ENCODE data around the gene RPL6. TPM values are rescaled to one million over a fixed set of nuclear protein-coding genes. Genes with fewer than 3 reads are reported as not detected.
"Not testable (repeated sequence)": the region's sequence is repeated elsewhere in the genome, so short reads cannot be mapped to it uniquely, and the experiment has no call there.

Gene RPL6
- total and polyA plus RNA-seq, 7 experiments from 2014 or later: 697 to 1,668 (median 1,363) TPM

- H3K4me3 Mint-ChIP-seq; H3K27ac ChIP-seq (ENCODE audit: low read depth, low read length); H3K27me3 Mint-ChIP-seq; H3K27me3 ChIP-seq (ENCODE audit: control insufficient read depth in 2 of 2, insufficient read depth in 2 of 2, low read length in 2 of 2); H3K9me3 Mint-ChIP-seq; H3K4me3 ChIP-seq (ENCODE audit: low read length); H3K9me3 ChIP-seq (ENCODE audit: control insufficient read depth in 2 of 3, low read length in 3 of 3); H3K4me1 ChIP-seq (ENCODE audit: control insufficient read depth in 2 of 2, insufficient read depth in 2 of 2, low read length in 2 of 2); intact Hi-C loops (cut with micrococcal nuclease); CTCF ChIA-PET; DNase-seq; ATAC-seq: not testable (repeated sequence)
- H3K36me3 Mint-ChIP-seq: peaks cover 0 to 36% (median 18%) of the 10 kb centered on the region in 5 donors
- peaks cover 0 to 36% (median 8%) of the 10 kb centered on the region in 3 experiments for H3K36me3 ChIP-seq (ENCODE audit: control insufficient read depth in 2 of 3, insufficient read depth in 3 of 3, low read length in 3 of 3)
- peak overlapping the region in 4 of 9 donors; percentile 13 to 79 (median 38) for H3K27ac Mint-ChIP-seq
- POLR2A ChIA-PET: interaction anchor here (0.6 kb wide), 1 partner anchor 29 kb away, joined by 4 read pairs; the partner anchor contains the start of gene PTPN11
- peaks cover 0 to 22% (median 14%) of the 10 kb centered on the region in 7 donors for H3K4me1 Mint-ChIP-seq
Measured at GRCh38 chr12:112448165-112448564, 38.8 kb upstream of the RPL6 start.

GRCh38 chr12:112447106-112447505, 37.7 kb upstream of the RPL6 start:
- no peaks in the 10 kb centered on the region for H3K27me3 ChIP-seq (ENCODE audit: control insufficient read depth in 2 of 2, insufficient read depth in 2 of 2, low read length in 2 of 2)
- ChIA-PET CTCF (no interaction called here), POLR2A (interaction anchor here (0.7 kb wide), 1 partner anchor 334 kb away, joined by 3 read pairs; no protein-coding TSS in a partner anchor)
- intact Hi-C loops (cut with micrococcal nuclease): no loop called here
- Mint-ChIP-seq H3K27me3 (no peaks in the 10 kb centered on the region), H3K4me1 (peaks cover 0 to 22% (median 13%) of the 10 kb centered on the region in 7 donors), H3K27ac (peak overlapping the region in 8 of 9 donors; percentile 36 to 79 (median 64)), H3K36me3 (peaks cover 0 to 30% (median 18%) of the 10 kb centered on the region in 5 donors), H3K4me3 (no peak overlapping the region), H3K9me3 (no peaks in the 10 kb centered on the region)
- ATAC-seq: no peak
- H3K9me3 ChIP-seq (ENCODE audit: control insufficient read depth in 2 of 3, low read length in 3 of 3): no peaks in the 10 kb centered on the region
- peaks cover 0 to 32% (median 8%) of the 10 kb centered on the region in 3 experiments for H3K36me3 ChIP-seq (ENCODE audit: control insufficient read depth in 2 of 3, insufficient read depth in 3 of 3, low read length in 3 of 3)
- H3K4me1 ChIP-seq (ENCODE audit: control insufficient read depth in 2 of 2, insufficient read depth in 2 of 2, low read length in 2 of 2): no peaks in the 10 kb centered on the region
- DNase-seq: no peak
- H3K4me3 ChIP-seq (ENCODE audit: low read length): no peak overlapping the region
- no peak overlapping the region for H3K27ac ChIP-seq (ENCODE audit: low read depth, low read length)

GRCh38 chr12:112446008-112446725, 36.8 kb upstream of the RPL6 start:
- Mint-ChIP-seq H3K27me3 (no peaks in the 10 kb centered on the region), H3K36me3 (peaks cover 0 to 26% (median 14%) of the 10 kb centered on the region in 5 donors), H3K4me1 (peaks cover 0 to 22% (median 13%) of the 10 kb centered on the region in 7 donors), H3K27ac (peak overlapping the region; percentile 7 to 79 (median 44)), H3K4me3 (no peak overlapping the region), H3K9me3 (no peaks in the 10 kb centered on the region)
- Histone ChIP-seq H3K27ac (ENCODE audit: low read depth, low read length) (no peak overlapping the region), H3K36me3 (ENCODE audit: control insufficient read depth in 2 of 3, insufficient read depth in 3 of 3, low read length in 3 of 3) (peaks cover 0 to 28% (median 8%) of the 10 kb centered on the region in 3 experiments), H3K4me1 (ENCODE audit: control insufficient read depth in 2 of 2, insufficient read depth in 2 of 2, low read length in 2 of 2) (no peaks in the 10 kb centered on the region), H3K9me3 (ENCODE audit: control insufficient read depth in 2 of 3, low read length in 3 of 3) (no peaks in the 10 kb centered on the region), H3K27me3 (ENCODE audit: control insufficient read depth in 2 of 2, insufficient read depth in 2 of 2, low read length in 2 of 2) (no peaks in the 10 kb centered on the region), H3K4me3 (ENCODE audit: low read length) (no peak overlapping the region)
- ATAC-seq (no peak), DNase-seq (no peak)
- intact Hi-C loops (cut with micrococcal nuclease): no loop called here
- CTCF ChIA-PET: no interaction called here
- POLR2A ChIA-PET: interaction anchor here (0.7 kb wide), 1 partner anchor 333 kb away, joined by 3 read pairs; no protein-coding TSS in a partner anchor

GRCh38 chr12:112443916-112444315, 34.5 kb upstream of the RPL6 start:
- Mint-ChIP-seq H3K9me3 (no peaks in the 10 kb centered on the region), H3K36me3 (peaks cover 0 to 12% (median 4%) of the 10 kb centered on the region in 5 donors), H3K27ac (no peak overlapping the region), H3K27me3 (no peaks in the 10 kb centered on the region), H3K4me1 (peaks cover 0 to 22% (median 13%) of the 10 kb centered on the region in 7 donors), H3K4me3 (no peak overlapping the region)
- DNase-seq: no peak
- Histone ChIP-seq H3K9me3 (ENCODE audit: control insufficient read depth in 2 of 3, low read length in 3 of 3) (no peaks in the 10 kb centered on the region), H3K4me3 (ENCODE audit: low read length) (no peak overlapping the region), H3K27ac (ENCODE audit: low read depth, low read length) (no peak overlapping the region), H3K36me3 (ENCODE audit: control insufficient read depth in 2 of 3, insufficient read depth in 3 of 3, low read length in 3 of 3) (peaks cover 0 to 16% (median 0%) of the 10 kb centered on the region in 3 experiments), H3K4me1 (ENCODE audit: control insufficient read depth in 2 of 2, insufficient read depth in 2 of 2, low read length in 2 of 2) (no peaks in the 10 kb centered on the region), H3K27me3 (ENCODE audit: control insufficient read depth in 2 of 2, insufficient read depth in 2 of 2, low read length in 2 of 2) (no peaks in the 10 kb centered on the region)
- CTCF ChIA-PET: no interaction called here
- ATAC-seq: no peak
- POLR2A ChIA-PET: no interaction called here
- intact Hi-C loops (cut with micrococcal nuclease): no loop called here

- intact Hi-C loops (cut with micrococcal nuclease): not testable (repeated sequence)
Measured at GRCh38 chr12:112440653-112441052, 31.2 kb upstream of the RPL6 start.

GRCh38 chr12:112439769-112440168, 30.4 kb upstream of the RPL6 start:
- CTCF ChIA-PET: no interaction called here
- intact Hi-C loops (cut with micrococcal nuclease): no loop called here

More at GRCh38 chr12:112440653-112441052, 31.2 kb upstream of the RPL6 start:
- peak overlapping the region in 1 of 9 donors; percentile 31 for H3K27ac Mint-ChIP-seq
- POLR2A ChIA-PET; H3K9me3 Mint-ChIP-seq; DNase-seq; H3K27me3 ChIP-seq (ENCODE audit: control insufficient read depth in 2 of 2, insufficient read depth in 2 of 2, low read length in 2 of 2); H3K36me3 Mint-ChIP-seq; CTCF ChIA-PET; H3K27ac ChIP-seq (ENCODE audit: low read depth, low read length); H3K4me3 ChIP-seq (ENCODE audit: low read length); H3K4me3 Mint-ChIP-seq; H3K9me3 ChIP-seq (ENCODE audit: control insufficient read depth in 2 of 3, low read length in 3 of 3); H3K4me1 ChIP-seq (ENCODE audit: control insufficient read depth in 2 of 2, insufficient read depth in 2 of 2, low read length in 2 of 2); H3K27me3 Mint-ChIP-seq; H3K36me3 ChIP-seq (ENCODE audit: control insufficient read depth in 2 of 3, insufficient read depth in 3 of 3, low read length in 3 of 3); ATAC-seq: not testable (repeated sequence)
- peaks cover 9 to 25% (median 16%) of the 10 kb centered on the region in 7 donors for H3K4me1 Mint-ChIP-seq

More at GRCh38 chr12:112439769-112440168, 30.4 kb upstream of the RPL6 start:
- no peaks in the 10 kb centered on the region for H3K9me3 ChIP-seq (ENCODE audit: control insufficient read depth in 2 of 3, low read length in 3 of 3)
- Mint-ChIP-seq H3K4me3 (no peak overlapping the region), H3K4me1 (peaks cover 9 to 29% (median 21%) of the 10 kb centered on the region in 7 donors), H3K36me3 (peaks cover 0 to 3% (median 0%) of the 10 kb centered on the region in 5 donors), H3K27ac (no peak overlapping the region), H3K27me3 (no peaks in the 10 kb centered on the region), H3K9me3 (no peaks in the 10 kb centered on the region)
- no peaks in the 10 kb centered on the region for H3K27me3 ChIP-seq (ENCODE audit: control insufficient read depth in 2 of 2, insufficient read depth in 2 of 2, low read length in 2 of 2)
- H3K27ac ChIP-seq (ENCODE audit: low read depth, low read length): no peak overlapping the region
- H3K4me3 ChIP-seq (ENCODE audit: low read length): no peak overlapping the region
- no peak for DNase-seq
- POLR2A ChIA-PET: no interaction called here
- no peak for ATAC-seq
- peaks cover 0 to 2% (median 0%) of the 10 kb centered on the region in 3 experiments for H3K36me3 ChIP-seq (ENCODE audit: control insufficient read depth in 2 of 3, insufficient read depth in 3 of 3, low read length in 3 of 3)
- no peaks in the 10 kb centered on the region for H3K4me1 ChIP-seq (ENCODE audit: control insufficient read depth in 2 of 2, insufficient read depth in 2 of 2, low read length in 2 of 2)

All from naive thymus-derived CD4-positive, alpha-beta T cell (primary cell).